NCI-H1930 (cell line): ENCODE measurements around the gene CHD9.
"Not testable (repeated sequence)": the region's sequence is repeated elsewhere in the genome, so short reads cannot be mapped to it uniquely, and the experiment has no call there.

ENCODE experiments used
- DNase-seq, 2 experiments: peaks; one replicate each; lab custom pipeline; 2025; lab: John Stamatoyannopoulos, UW

The CHD9 gene

GRCh38 chr16:53048139-53048915 is 6.5 kb upstream of the CHD9 start:
- DNase-seq = no peak

DNA sequence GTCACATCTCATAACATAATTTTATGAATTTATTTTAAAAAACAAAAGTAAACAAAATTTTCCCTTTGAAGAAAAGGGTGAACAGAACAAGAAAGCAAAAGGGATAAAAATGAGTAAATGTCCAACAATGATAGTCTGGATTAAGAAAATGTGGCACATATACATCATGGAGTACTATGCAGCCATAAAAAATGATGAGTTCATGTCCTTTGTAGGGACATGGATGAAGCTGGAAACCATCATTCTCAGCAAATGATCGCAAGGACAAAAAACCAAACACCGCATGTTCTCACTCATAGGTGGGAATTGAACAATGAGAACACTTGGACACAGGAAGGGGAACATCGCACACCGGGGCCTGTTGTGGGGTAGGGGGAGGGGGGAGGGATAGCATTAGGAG is 3.5 kb upstream of the CHD9 start:
- not testable (repeated sequence) for DNase-seq

- DNase-seq = no peak
These were observed 2.0 kb upstream of the CHD9 start, which contains the start of gene CHD9NB for GRCh38 chr16:53052519-53053501. CHD9NB (minus strand) TSS chr16:53052897; CDS start chr16:53044158, 8,739 bp downstream.

DNA sequence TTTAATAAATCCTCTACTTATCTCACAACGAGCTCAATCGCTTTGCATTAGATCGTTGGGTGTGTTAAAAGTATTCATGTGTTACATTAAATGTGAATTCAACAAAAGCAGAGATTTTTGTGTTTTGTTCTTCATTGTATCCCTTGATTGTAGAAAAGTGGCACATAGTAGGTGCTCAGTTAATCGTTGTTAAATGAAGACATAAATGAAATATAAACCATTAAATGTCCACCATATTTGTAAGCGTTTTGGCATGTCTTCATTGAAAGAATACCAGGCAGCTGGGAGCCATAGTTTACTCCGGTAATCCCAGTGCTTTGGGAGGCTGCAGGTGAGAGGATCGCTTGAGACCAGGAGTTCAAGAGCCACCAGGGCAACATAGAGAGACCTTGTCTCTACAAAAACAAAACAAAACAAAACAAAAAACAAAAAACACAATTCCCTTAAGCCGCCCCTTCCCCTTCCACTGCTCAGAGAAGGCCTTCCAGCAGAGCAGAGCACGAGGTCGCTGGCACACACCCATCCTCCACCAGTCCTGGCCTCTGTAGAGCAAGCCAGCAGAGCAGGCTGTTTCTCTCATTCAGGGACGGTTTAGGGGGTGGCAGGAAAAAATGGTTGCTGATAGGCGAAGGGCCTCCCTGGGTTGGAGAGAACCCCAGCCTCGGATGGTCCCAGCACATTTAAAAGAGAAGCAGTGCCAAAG is 673 bp upstream of the CHD9 start:
- DNase-seq = no peak

GRCh38 chr16:53055541-53056391 is 975 bp downstream of the CHD9 start:
- DNase-seq = no peak

GRCh38 chr16:53056392-53056881 is 1.6 kb downstream of the CHD9 start:
- no peak for DNase-seq

GRCh38 chr16:53057658-53058057 is 2.9 kb downstream of the CHD9 start:
- DNase-seq = no peak

DNA sequence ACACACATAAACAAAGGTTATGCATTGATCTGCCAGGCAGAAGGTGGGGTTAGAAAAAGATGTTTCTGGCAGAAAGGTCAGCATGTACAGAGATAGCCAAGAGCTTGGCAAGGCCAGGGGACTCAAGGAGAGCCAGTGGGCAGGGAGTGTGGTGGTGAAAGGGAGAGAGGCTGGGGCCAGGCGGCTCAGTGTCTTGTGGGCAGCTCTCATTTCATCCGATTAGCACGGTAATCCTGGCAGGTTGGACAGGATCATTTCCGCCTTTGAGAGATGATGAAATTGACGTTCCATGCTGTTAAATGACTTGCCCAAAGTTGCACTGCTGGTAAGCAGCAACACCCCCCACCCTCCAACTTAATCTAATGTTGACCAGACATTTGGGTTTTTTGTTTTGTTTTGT is 3.6 kb downstream of the CHD9 start:
- no peak for DNase-seq

DNA sequence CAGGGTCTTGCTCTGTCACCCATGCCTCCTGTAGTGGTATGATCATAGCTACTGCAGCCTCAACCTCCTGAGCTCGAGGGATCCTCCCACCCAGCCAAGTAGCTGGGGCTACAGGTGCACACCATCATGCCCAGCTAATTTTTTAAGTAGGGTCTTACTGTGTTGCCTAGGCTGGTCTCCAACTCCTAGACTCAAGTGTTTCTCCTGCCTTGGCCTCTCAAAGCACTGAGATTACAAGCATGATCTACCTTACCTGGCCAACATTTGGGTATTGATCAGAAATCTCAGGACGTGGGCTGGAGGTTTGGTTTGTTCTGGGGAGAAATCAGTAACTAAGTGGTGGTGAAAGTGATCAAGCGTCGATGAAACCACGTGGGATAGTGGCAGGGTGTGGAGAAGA is 4.1 kb downstream of the CHD9 start:
- no peak for DNase-seq

GRCh38 chr16:53059672-53060071 is 4.9 kb downstream of the CHD9 start:
- no peak for DNase-seq

GRCh38 chr16:53061256-53061655 is 6.5 kb downstream of the CHD9 start:
- DNase-seq = no peak

GRCh38 chr16:53061701-53062159 is 6.9 kb downstream of the CHD9 start:
- DNase-seq = no peak

- no peak for DNase-seq
These were observed 9.3 kb downstream of the CHD9 start for GRCh38 chr16:53064081-53064578.

- DNase-seq = no peak
These were observed 10.8 kb downstream of the CHD9 start for GRCh38 chr16:53065461-53066061.

- DNase-seq = no peak
These were observed 12.9 kb downstream of the CHD9 start for GRCh38 chr16:53067675-53068074.

DNA sequence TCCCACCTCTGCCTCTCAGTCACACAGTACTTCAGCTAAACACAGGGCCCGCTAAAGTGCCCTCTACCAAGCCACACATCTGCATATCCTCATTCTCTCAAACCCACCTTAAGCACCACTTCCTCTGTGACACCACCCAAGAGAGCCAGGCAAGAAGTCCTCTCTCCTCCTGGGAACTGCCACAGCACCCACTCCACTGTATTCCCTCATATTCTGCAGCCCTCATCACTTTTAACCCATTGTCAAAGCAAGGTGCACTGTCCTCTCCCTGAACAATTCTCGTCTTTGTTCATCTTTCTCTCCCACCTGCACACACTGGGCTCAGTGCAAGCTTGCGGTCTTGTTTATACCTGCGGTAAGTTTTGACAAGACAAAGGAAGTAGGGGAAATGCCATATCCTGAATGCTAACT is 13.6 kb downstream of the CHD9 start:
- DNase-seq = no peak

DNA sequence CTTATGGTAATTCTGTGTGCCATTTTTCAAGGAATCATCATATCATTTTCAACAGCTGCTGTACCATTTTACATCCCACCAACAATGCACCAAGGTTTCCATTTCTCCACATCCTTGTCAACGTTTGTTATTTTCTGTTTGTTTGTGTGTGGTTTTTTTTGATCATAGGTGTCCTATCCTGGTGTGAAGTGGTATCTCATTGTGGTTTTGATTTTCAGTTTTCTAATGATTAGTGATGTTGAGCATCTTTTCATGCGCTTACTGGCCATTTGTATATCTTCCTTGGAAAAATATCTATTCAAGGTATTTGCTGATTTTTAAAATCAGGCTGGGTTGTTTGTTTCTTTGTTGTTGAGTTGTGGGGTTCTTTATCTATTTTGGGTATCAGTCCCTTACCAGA is 15.0 kb downstream of the CHD9 start:
- DNase-seq = no peak

DNA sequence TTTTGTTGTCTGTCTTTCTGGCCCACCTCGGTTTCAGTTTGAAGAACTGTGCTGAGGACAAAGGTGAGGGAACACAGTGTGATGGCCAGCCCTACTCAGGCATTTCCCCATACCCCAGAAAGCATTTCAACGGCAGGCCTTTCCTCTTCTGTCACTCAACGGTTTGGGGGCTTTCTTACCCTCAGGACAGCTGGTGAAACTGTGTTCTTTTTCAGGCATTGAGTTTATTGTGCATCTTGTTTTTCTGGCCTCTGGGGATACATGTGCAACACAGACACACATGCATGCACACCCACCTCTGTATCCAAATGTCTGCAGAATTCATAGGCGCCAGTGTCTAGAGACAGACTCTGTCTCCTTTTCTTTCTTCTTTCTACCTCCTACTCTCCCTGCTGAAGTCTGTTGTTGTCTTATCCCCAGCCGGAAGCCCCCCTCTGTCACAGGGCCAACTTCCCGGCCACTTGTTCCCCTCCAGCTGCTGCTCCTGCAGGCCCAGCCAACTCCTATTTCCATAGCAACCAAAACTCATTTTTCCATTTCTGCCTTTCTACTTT is 17.0 kb downstream of the CHD9 start:
- no peak for DNase-seq

DNA sequence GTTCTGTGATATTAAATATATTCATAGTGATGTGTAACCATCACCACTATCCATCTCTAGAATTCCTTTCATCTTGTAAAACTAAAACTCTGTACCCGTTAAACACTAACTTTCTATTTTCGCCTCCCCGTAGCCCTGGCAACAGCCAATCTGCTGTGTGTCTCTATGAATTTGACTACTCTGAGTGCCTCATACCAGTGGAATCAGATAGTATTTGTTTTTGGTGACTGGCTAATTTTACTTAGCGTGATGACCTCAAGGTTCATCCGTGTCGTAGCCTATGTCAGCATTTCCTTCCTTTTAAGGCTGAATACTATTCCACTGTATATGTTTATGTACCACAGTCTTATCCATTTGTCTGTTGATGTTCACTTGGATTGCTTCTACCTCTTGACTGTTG is 18.2 kb downstream of the CHD9 start:
- DNase-seq = no peak

- DNase-seq = not testable (repeated sequence)
These were observed 19.5 kb downstream of the CHD9 start for GRCh38 chr16:53074296-53074695.
